ENCODE data around the gene PTGR3. TPM values are rescaled to one million over a fixed set of nuclear protein-coding genes. Genes with fewer than 3 reads are reported as not detected.

PTGR3 gene
- total RNA-seq, 2 experiments from 2014 or later = 36.6 to 37.2 TPM

DNA sequence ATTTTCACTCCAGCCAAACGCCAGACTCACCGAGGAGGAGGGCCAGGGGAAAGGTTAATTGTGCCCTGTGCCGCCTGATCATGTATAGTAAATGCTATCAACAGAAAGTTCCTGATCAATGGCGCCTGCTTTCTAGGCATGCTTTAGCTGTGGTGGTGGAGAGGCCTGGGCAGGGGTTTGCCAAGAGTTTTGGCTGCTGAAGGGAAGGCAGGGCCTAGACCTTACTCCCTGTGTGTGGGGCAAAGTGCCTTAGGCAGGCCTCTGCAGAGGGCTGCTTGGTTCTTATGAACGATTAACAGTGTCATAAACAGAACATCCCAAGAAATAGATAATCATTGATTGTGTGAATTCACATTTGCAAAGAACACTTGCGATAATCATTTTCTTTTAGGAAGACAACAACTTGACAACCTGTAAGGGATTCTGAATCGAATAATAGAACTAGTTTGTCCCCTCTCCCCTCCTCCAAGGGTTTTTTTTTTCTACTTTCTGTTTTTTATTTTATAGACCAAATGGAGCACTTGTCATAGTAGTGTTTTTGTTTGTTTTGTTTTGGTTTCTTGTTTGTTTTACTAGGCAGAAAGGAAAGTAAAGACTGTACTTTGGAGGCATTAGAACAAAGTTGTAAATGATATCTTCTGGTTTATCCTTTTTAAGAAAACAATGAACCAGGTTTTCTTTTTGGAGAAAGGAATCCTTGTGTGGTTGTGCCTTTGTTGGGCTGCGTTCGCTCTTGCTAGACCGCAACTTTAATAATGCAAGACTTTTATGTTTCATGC lies 8.2 kb upstream of the PTGR3 start:
- peaks cover 3% of the 10 kb centered on the region for H3K36me3 Mint-ChIP-seq
- POLR2A ChIA-PET = interaction anchor here (2.0 kb wide), 1 partner anchor 29 kb away, joined by 6 read pairs; no protein-coding TSS in a partner anchor
- ATAC-seq (ENCODE audit: low read depth) = no peak
- DNase-seq = no peak
- H3K27ac Mint-ChIP-seq = peak overlapping the region; percentile 79
- peaks cover 46% of the 10 kb centered on the region for H3K4me1 Mint-ChIP-seq
- H3K27me3 Mint-ChIP-seq = no peaks in the 10 kb centered on the region
- no peaks in the 10 kb centered on the region for H3K9me3 Mint-ChIP-seq
- peak overlapping the region; percentile 76 for H3K4me3 Mint-ChIP-seq

DNA sequence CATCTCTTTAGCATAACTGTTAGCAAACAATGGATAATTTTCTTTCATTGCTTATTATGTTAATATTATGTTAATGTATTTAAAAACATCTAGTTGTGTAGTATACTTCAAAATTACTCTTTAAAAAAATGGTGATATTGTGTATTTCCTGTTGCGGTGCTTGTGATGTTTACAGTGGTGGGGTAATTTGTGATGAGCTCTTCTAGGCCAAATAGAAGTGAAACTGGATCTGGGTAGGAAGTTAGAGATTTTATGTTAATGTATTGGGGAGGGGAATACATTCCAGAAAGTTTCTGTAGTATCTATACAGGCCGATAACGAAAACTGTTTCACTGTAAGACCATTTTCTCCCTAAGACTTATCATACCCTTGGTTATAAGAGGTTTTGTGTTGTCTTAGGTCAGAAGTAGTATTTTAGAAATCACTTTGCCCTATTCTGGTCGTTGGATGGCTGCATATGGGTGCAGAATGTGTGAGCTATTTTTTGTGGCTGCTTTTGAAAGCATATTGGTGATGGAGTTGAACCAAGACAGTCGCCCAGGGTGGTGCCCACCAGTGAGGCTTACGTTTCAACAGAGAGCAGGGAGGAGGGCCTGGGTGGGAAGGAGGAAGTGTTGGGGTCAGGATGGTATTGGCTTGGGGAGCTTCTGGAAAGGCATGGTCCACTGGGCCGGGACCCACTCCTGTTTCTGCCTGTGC lies 7.4 kb upstream of the PTGR3 start:
- peak overlapping the region; percentile 79 for H3K27ac Mint-ChIP-seq
- no peaks in the 10 kb centered on the region for H3K9me3 Mint-ChIP-seq
- H3K27me3 Mint-ChIP-seq = no peaks in the 10 kb centered on the region
- ATAC-seq (ENCODE audit: low read depth) (peak; percentile 62), DNase-seq (no peak)
- H3K36me3 Mint-ChIP-seq = peaks cover 3% of the 10 kb centered on the region
- H3K4me1 Mint-ChIP-seq = peaks cover 44% of the 10 kb centered on the region
- peak overlapping the region; percentile 76 for H3K4me3 Mint-ChIP-seq
- POLR2A ChIA-PET = interaction anchor here (2.0 kb wide), 1 partner anchor 30 kb away, joined by 6 read pairs; no protein-coding TSS in a partner anchor

GRCh38 chr18:75215663-75216062 lies 6.7 kb upstream of the PTGR3 start:
- H3K4me3 Mint-ChIP-seq = peak overlapping the region; percentile 57
- H3K4me1 Mint-ChIP-seq = peaks cover 41% of the 10 kb centered on the region
- peaks cover 3% of the 10 kb centered on the region for H3K36me3 Mint-ChIP-seq
- DNase-seq (no peak), ATAC-seq (ENCODE audit: low read depth) (no peak)
- peak overlapping the region; percentile 83 for H3K27ac Mint-ChIP-seq
- no peaks in the 10 kb centered on the region for H3K9me3 Mint-ChIP-seq
- POLR2A ChIA-PET = interaction anchor here (2.0 kb wide), 1 partner anchor 31 kb away, joined by 6 read pairs; no protein-coding TSS in a partner anchor
- H3K27me3 Mint-ChIP-seq = no peaks in the 10 kb centered on the region

DNA sequence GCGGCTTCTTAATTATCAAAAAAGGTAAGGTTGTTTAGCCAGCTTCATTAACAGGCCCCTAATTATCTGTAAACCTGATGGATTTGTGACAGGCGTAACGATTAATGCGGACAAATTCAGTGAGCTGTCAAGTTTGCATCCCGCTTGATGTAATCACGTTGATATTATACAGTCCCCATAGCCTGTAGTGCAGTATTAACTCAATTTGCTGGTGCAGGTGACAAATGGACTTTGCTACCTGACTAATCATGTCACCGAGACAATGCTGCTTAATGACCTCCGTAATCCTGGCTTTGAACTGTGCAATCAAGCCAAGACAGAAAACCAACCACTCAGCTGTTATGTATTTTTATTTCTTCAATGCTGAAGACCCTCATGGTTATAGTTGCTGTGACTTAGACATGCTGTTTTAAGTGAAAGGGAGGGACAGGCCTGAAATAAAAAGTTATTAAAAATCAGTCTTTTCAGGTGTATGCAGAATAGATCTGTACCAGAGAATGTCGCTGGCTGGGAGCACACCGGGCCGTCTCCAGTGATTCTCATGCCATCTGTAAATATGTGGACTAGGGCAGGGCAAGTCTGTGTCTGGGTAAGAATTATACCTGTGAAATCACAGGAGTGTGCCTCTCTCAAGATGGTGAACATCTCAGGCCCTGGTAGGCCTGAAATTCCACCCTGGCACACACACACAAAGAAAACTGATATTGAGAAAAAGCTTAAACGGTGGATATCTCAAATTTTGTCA lies 6.0 kb upstream of the PTGR3 start:
- H3K9me3 Mint-ChIP-seq = no peaks in the 10 kb centered on the region
- peaks cover 43% of the 10 kb centered on the region for H3K4me1 Mint-ChIP-seq
- POLR2A ChIA-PET = interaction anchor here (2.0 kb wide), 1 partner anchor 32 kb away, joined by 6 read pairs; no protein-coding TSS in a partner anchor
- no peak for DNase-seq
- peak overlapping the region; percentile 83 for H3K27ac Mint-ChIP-seq
- ATAC-seq (ENCODE audit: low read depth) = no peak
- H3K27me3 Mint-ChIP-seq = no peaks in the 10 kb centered on the region
- H3K4me3 Mint-ChIP-seq = peak overlapping the region; percentile 11
- H3K36me3 Mint-ChIP-seq = peaks cover 3% of the 10 kb centered on the region

DNA sequence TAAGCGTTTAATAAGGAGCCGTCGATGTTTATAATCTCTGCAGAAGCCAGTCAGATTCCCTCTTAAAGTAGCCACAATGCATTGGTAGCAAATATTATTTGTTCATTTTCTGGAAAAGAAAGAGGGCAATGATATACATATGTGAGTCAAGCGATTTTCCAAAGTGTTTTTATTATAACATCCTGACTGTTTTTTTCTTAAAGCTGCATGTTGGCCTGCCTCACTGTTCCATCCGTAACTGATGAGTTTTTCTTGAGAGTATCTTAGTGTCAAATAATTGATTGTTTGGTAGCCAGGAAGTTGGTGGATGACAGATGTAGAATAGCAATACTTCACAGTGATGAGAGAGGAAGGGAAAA lies 5.4 kb upstream of the PTGR3 start:
- Mint-ChIP-seq H3K4me1 (peaks cover 46% of the 10 kb centered on the region), H3K27ac (no peak overlapping the region), H3K4me3 (no peak overlapping the region), H3K27me3 (no peaks in the 10 kb centered on the region), H3K9me3 (no peaks in the 10 kb centered on the region), H3K36me3 (peaks cover 3% of the 10 kb centered on the region)
- no peak for ATAC-seq (ENCODE audit: low read depth)
- DNase-seq = no peak
- POLR2A ChIA-PET = no interaction called here

- DNase-seq = no peak
- Mint-ChIP-seq H3K36me3 (peaks cover 3% of the 10 kb centered on the region), H3K9me3 (no peaks in the 10 kb centered on the region), H3K27ac (no peak overlapping the region), H3K27me3 (no peaks in the 10 kb centered on the region), H3K4me1 (peaks cover 46% of the 10 kb centered on the region), H3K4me3 (peak overlapping the region; percentile 33)
- POLR2A ChIA-PET = interaction anchor here (1.4 kb wide), 1 partner anchor 615 kb away, joined by 4 read pairs; no protein-coding TSS in a partner anchor
- no peak for ATAC-seq (ENCODE audit: low read depth)
Measured at GRCh38 chr18:75213611-75214331, 4.8 kb upstream of the PTGR3 start.

GRCh38 chr18:75212751-75213090 lies 3.8 kb upstream of the PTGR3 start:
- H3K27ac Mint-ChIP-seq = peak overlapping the region; percentile 76
- ATAC-seq (ENCODE audit: low read depth) = no peak

DNA sequence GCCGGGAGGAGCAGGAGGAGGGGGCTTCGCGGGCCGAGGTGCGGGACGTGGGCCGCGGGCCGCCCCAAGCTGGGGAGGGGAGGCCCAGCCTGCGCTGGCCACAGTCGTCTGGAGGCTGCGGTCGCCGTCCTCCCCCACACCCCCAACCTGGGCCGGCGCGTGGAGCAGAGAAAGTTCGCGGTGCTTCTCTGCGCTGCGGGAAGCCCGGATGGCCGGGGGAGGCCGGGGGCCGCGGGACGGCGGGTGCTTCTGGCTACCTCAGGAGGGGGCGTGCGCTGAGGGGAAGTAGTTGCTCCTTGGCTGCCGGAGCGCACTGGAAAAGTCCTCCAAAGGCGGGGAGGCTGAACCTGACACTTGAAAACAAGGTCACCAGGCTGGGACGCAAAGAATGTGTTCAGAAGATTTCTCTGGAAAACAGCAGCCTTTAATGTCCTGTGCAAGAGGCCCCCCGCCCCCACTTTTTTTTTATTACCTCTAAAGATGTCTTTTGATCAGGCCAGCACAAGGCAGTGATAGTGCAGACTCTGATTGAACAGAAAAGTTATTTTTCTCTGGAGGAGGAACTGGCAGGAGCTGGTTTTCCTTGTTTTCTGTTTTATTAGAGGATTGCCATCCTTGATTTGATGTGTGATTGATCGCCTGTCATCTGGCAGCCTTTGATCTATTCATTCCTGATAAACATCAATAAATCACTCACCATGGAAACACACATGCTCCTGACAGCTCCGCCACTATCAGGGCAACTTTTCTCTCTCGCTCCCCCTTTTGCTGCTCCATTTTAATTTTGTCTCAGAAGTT lies 3.2 kb upstream of the PTGR3 start:
- H3K4me3 Mint-ChIP-seq = peak overlapping the region; percentile 82
- DNase-seq (peak; percentile 65), ATAC-seq (ENCODE audit: low read depth) (no peak)
- peaks cover 8% of the 10 kb centered on the region for H3K36me3 Mint-ChIP-seq
- peaks cover 10% of the 10 kb centered on the region for H3K27me3 Mint-ChIP-seq
- H3K27ac Mint-ChIP-seq = peak overlapping the region; percentile 76
- no peaks in the 10 kb centered on the region for H3K9me3 Mint-ChIP-seq
- peaks cover 51% of the 10 kb centered on the region for H3K4me1 Mint-ChIP-seq
- POLR2A ChIA-PET = interaction anchor here (1.4 kb wide), 1 partner anchor 613 kb away, joined by 4 read pairs; no protein-coding TSS in a partner anchor

More at GRCh38 chr18:75212751-75213090, 3.8 kb upstream of the PTGR3 start:
- Mint-ChIP-seq H3K36me3 (peaks cover 3% of the 10 kb centered on the region), H3K4me3 (peak overlapping the region; percentile 82), H3K27me3 (peaks cover 4% of the 10 kb centered on the region), H3K9me3 (no peaks in the 10 kb centered on the region), H3K4me1 (peaks cover 47% of the 10 kb centered on the region)
- POLR2A ChIA-PET = interaction anchor here (1.4 kb wide), 1 partner anchor 614 kb away, joined by 4 read pairs; no protein-coding TSS in a partner anchor
- no peak for DNase-seq

DNA sequence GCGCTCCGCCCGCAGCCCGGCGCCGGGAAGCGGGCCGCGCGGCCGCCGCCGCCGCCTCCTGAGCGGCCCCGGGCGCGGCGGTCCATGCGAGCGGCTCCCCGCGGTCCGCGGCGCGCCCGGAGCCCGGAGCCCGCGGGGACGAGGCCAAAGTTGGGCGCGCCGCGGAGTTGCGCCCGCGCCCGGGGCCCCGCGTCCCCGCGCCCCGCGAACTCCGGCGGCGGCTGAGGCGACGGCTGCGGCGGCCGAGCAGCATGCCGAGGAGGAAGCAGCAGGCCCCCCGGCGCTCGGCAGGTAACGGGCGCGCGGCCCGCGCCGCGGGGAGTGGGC lies 2.6 kb upstream of the PTGR3 start:
- no peak overlapping the region for H3K27ac Mint-ChIP-seq
- DNase-seq (no peak), ATAC-seq (ENCODE audit: low read depth) (no peak)
- peaks cover 10% of the 10 kb centered on the region for H3K36me3 Mint-ChIP-seq
- peaks cover 49% of the 10 kb centered on the region for H3K4me1 Mint-ChIP-seq
- H3K9me3 Mint-ChIP-seq = no peaks in the 10 kb centered on the region
- POLR2A ChIA-PET = interaction anchor here (1.8 kb wide), 1 partner anchor 9 kb away, joined by 7 read pairs; no protein-coding TSS in a partner anchor
- H3K4me3 Mint-ChIP-seq = no peak overlapping the region
- peaks cover 14% of the 10 kb centered on the region for H3K27me3 Mint-ChIP-seq

GRCh38 chr18:75211002-75211621 lies 2.2 kb upstream of the PTGR3 start:
- ATAC-seq (ENCODE audit: low read depth) = no peak
- POLR2A ChIA-PET = interaction anchor here (1.0 to 3.2 kb wide), 7 partner anchors 10 to 615 kb away, joined by 3 to 41 read pairs (median 7); partner anchors contain the start of gene ZNF407

GRCh38 chr18:75210274-75211001 lies 1.5 kb upstream of the PTGR3 start, which contains the start of gene TSHZ1:
TSS of gene TSHZ1 (plus strand) at chr18:75210797. CDS start at chr18:75211877, 1,080 bp downstream.
- peak; percentile 43 for ATAC-seq (ENCODE audit: low read depth)

More at GRCh38 chr18:75211002-75211621, 2.2 kb upstream of the PTGR3 start:
- Mint-ChIP-seq H3K4me3 (peak overlapping the region; percentile 83), H3K27me3 (peaks cover 18% of the 10 kb centered on the region), H3K36me3 (peaks cover 8% of the 10 kb centered on the region), H3K4me1 (peaks cover 49% of the 10 kb centered on the region), H3K9me3 (no peaks in the 10 kb centered on the region), H3K27ac (peak overlapping the region; percentile 98)
- peak; percentile 65 for DNase-seq

More at GRCh38 chr18:75210274-75211001, 1.5 kb upstream of the PTGR3 start, which contains the start of gene TSHZ1:
- peak within 1 kb of the TSS; percentile 83 for H3K4me3 Mint-ChIP-seq
- POLR2A ChIA-PET = interaction anchor here (0.6 to 3.2 kb wide), 10 partner anchors 10 to 1319 kb away, joined by 3 to 41 read pairs (median 6); partner anchors contain the start of gene ZNF407
- peaks cover 25% of the 10 kb centered on the region for H3K27me3 Mint-ChIP-seq
- peaks cover 52% of the 10 kb centered on the region for H3K4me1 Mint-ChIP-seq
- H3K27ac Mint-ChIP-seq = peak within 1 kb of the TSS; percentile 98
- H3K9me3 Mint-ChIP-seq = no peaks in the 10 kb centered on the region
- peaks cover 10% of the 10 kb centered on the region for H3K36me3 Mint-ChIP-seq
- no peak for DNase-seq
